ENCODE results near the gene RPS6KA1. TPM values are rescaled to one million over a fixed set of nuclear protein-coding genes. Genes with fewer than 3 reads are reported as not detected.

The RPS6KA1 gene
- total and polyA plus RNA-seq, 2 donors from 2014 or later = 39.5 to 58.1 TPM

GRCh38 chr1:26529405-26529654, 231 bp upstream of the RPS6KA1 start:
- no peaks in the 10 kb centered on the region for H3K27me3 ChIP-seq (ENCODE audit: control insufficient read depth, insufficient read depth, low read length)
- intact Hi-C loops (cut with DNase I) = no loop called here
- no peak for DNase-seq
- H3K36me3 ChIP-seq (ENCODE audit: control insufficient read depth in 2 of 3, insufficient read depth in 3 of 3, low read length in 3 of 3) = no peaks in the 10 kb centered on the region
- no peak for FAIRE-seq
- peaks cover 0 to 30% (median 14%) of the 10 kb centered on the region in 3 donors for H3K4me1 ChIP-seq (ENCODE audit: control insufficient read depth in 2 of 3, insufficient read depth in 2 of 3, low read depth in 1 of 3, low read length in 3 of 3)
- H3K27ac ChIP-seq (ENCODE audit: low read depth in 2 of 2, low read length in 2 of 2) = peak overlapping the region in 1 of 2 donors; percentile 43
- H3K4me3 ChIP-seq (ENCODE audit: low read length in 3 of 3) = peak overlapping the region; percentile 56 to 73 (median 58)
- peak overlapping the region in 2 of 3 donors; percentile 37 to 55 for H3K9ac ChIP-seq (ENCODE audit: low read length in 3 of 3)
- TF ChIP-seq, protein P1, sequence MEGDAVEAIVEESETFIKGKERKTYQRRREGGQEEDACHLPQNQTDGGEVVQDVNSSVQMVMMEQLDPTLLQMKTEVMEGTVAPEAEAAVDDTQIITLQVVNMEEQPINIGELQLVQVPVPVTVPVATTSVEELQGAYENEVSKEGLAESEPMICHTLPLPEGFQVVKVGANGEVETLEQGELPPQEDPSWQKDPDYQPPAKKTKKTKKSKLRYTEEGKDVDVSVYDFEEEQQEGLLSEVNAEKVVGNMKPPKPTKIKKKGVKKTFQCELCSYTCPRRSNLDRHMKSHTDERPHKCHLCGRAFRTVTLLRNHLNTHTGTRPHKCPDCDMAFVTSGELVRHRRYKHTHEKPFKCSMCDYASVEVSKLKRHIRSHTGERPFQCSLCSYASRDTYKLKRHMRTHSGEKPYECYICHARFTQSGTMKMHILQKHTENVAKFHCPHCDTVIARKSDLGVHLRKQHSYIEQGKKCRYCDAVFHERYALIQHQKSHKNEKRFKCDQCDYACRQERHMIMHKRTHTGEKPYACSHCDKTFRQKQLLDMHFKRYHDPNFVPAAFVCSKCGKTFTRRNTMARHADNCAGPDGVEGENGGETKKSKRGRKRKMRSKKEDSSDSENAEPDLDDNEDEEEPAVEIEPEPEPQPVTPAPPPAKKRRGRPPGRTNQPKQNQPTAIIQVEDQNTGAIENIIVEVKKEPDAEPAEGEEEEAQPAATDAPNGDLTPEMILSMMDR (IDR thresholded peaks at IDR 0.05; ENCODE audit: borderline replicate concordance, extremely low read depth, insufficient read depth) = no peak
- H3K9me3 ChIP-seq (ENCODE audit: control insufficient read depth in 2 of 3, insufficient read depth in 1 of 3, low read length in 3 of 3) = no peaks in the 10 kb centered on the region

DNA sequence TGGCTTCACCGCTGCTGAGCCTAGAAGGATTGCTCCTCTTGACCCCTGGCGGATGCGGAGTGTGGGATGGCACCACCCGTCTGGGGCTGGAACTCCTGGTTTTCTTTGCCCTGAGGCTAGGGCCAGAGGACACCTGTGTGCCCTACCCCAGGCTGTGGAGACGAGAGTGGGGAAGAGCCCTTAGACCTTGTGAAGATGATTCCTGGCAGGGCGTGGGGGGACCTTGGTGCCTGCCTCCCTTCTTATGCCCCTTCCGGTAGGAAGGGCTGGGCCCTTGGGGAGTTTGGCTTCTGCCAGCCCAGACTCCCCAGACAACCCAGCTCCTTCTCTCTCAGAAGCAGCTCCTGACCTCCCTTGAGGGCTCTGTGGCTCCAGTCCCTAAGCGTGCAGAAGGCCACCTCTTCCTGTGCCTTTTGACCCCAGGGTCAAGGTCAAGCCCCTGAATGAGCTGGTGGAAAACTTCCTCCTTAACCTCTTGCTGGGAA, 891 bp downstream of the RPS6KA1 start:
- intact Hi-C loops (cut with DNase I) = no loop called here
- FAIRE-seq = no peak
- DNase-seq = peak in 3 of 5 donors; percentile 22 to 67 (median 23)
- no peaks in the 10 kb centered on the region for H3K27me3 ChIP-seq (ENCODE audit: control insufficient read depth, insufficient read depth, low read length)
- peak overlapping the region; percentile 75 to 79 for H3K27ac ChIP-seq (ENCODE audit: low read depth in 2 of 2, low read length in 2 of 2)
- H3K36me3 ChIP-seq (ENCODE audit: control insufficient read depth in 2 of 3, insufficient read depth in 3 of 3, low read length in 3 of 3) = no peaks in the 10 kb centered on the region
- H3K4me1 ChIP-seq (ENCODE audit: control insufficient read depth in 2 of 3, insufficient read depth in 2 of 3, low read depth in 1 of 3, low read length in 3 of 3) = peaks cover 0 to 35% (median 16%) of the 10 kb centered on the region in 3 donors
- peak overlapping the region in 2 of 3 donors; percentile 70 to 79 for H3K9ac ChIP-seq (ENCODE audit: low read length in 3 of 3)
- H3K4me3 ChIP-seq (ENCODE audit: low read length in 3 of 3) = peak overlapping the region; percentile 53 to 78 (median 66)
- TF ChIP-seq, protein P1 (IDR thresholded peaks at IDR 0.05; ENCODE audit: borderline replicate concordance, extremely low read depth, insufficient read depth) = no peak
- no peaks in the 10 kb centered on the region for H3K9me3 ChIP-seq (ENCODE audit: control insufficient read depth in 2 of 3, insufficient read depth in 1 of 3, low read length in 3 of 3)

DNA sequence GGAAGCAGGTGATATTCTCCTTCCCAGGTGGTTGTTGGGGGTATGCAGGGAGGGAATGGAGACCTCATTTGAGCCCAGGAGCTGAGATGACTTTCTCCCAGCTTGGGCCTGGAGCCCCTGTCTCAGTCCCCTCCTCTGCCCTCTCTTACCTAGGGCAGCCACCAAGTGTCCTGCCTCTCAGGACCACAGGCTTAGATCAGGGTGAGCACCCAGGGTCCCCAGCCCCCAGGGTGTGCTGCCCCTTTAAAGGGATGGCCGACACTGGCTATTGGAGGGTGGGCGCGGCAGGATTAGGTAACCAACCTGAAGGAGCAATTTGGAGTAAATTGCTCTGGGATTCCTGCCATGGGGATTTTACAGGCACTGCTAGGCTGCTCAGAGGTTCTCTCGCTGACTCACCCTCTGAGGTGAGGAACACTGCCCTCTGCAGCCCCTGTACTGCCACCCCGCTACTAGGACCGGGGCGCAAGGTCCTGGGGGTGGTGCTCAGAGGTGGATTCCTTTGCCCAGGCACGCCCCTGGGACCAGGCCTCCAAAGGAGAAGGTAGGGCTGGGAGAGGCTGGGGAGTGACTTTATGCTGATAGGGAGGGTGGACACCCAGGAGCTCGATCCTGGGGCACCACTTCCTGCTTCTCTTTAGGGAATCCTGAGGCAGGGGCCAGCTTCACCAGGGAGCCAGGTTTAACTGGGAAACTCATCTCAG, 1.5 kb downstream of the RPS6KA1 start:
- intact Hi-C loops (cut with DNase I) = no loop called here
- peak overlapping the region in 2 of 3 donors; percentile 66 to 78 for H3K4me3 ChIP-seq (ENCODE audit: low read length in 3 of 3)

More for the DNA sequence above, 1.5 kb downstream of the RPS6KA1 start:
- Histone ChIP-seq H3K9me3 (ENCODE audit: control insufficient read depth in 2 of 3, insufficient read depth in 1 of 3, low read length in 3 of 3) (no peaks in the 10 kb centered on the region), H3K27me3 (ENCODE audit: control insufficient read depth, insufficient read depth, low read length) (no peaks in the 10 kb centered on the region), H3K4me1 (ENCODE audit: control insufficient read depth in 2 of 3, insufficient read depth in 2 of 3, low read depth in 1 of 3, low read length in 3 of 3) (peaks cover 0 to 37% (median 18%) of the 10 kb centered on the region in 3 donors), H3K27ac (ENCODE audit: low read depth in 2 of 2, low read length in 2 of 2) (peak overlapping the region; percentile 75 to 79), H3K36me3 (ENCODE audit: control insufficient read depth in 2 of 3, insufficient read depth in 3 of 3, low read length in 3 of 3) (no peaks in the 10 kb centered on the region), H3K9ac (ENCODE audit: low read length in 3 of 3) (peak overlapping the region in 2 of 3 donors; percentile 70 to 79)
- FAIRE-seq = no peak
- peak; percentile 62 to 93 (median 77) for DNase-seq
- TF ChIP-seq, protein P1 (IDR thresholded peaks at IDR 0.05; ENCODE audit: borderline replicate concordance, extremely low read depth, insufficient read depth) = peak; percentile 26
